ENCODE results near the gene HSD17B3. TPM values are rescaled to one million over a fixed set of nuclear protein-coding genes. Genes with fewer than 3 reads are reported as not detected.
A peak's percentile ranks its signal among the peaks of the same experiment; 100 is the strongest.

Gene HSD17B3
- total and polyA plus RNA-seq, 8 donors, result 0.26 to 1.8 (median 0.52) TPM; not detected in 1

DNA sequence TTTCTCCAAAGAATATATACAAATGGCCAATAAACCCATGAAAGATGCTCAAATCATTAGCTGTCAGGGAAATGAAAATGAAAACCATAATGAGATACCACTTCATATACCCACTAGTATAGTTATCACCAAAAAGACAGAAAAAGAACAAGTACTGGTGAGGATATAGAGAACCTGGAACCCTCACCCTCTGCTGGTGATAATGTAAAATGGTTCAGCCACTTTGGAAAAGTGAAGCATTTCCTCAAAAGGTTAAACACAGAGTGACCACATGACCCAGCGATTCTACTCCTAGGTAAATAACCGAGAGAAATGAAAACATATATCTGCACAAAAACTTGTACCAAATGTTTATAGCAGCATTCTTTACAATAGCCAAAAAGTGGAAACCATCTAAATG, 72.0 kb downstream of the HSD17B3 start:
- intact Hi-C loops (cut with DNase I), result no loop called here
- H3K4me1 ChIP-seq, result no peaks in the 10 kb centered on the region
- no peaks in the 10 kb centered on the region for H3K27me3 ChIP-seq
- no peak for TF ChIP-seq CTCF (IDR thresholded peaks at IDR 0.05)
- DNase-seq (no peak), ATAC-seq (no peak)
- no peaks in the 10 kb centered on the region for H3K36me3 ChIP-seq
- H3K27ac ChIP-seq, result no peak overlapping the region
- H3K9me3 ChIP-seq, result no peaks in the 10 kb centered on the region
- no peak overlapping the region for H3K4me3 ChIP-seq

DNA sequence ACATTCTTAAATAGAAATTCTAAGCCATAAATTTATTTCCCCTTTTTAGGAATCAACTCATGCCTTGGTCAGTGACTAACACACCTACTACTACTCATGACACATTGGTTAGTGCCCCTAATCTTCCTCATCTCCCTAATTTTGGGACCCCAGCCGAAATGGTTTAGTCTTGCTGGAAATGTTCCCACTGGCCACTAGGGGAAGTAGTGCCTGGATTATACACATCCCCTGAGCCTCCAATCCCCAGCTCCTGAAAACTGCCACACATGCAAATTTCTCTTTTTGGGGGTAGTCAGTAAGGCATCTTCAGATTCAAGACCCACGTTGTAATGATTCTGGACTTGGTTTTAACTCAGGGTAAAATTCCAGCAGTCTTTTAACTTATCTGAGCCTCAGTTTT, 79.8 kb downstream of the HSD17B3 start:
- H3K4me1 ChIP-seq, result peaks cover 6 to 11% of the 10 kb centered on the region in 2 donors
- peaks cover 0 to 53% of the 10 kb centered on the region in 2 donors for H3K27me3 ChIP-seq
- H3K36me3 ChIP-seq, result no peaks in the 10 kb centered on the region
- no peak for DNase-seq
- H3K9me3 ChIP-seq, result peaks cover 0 to 11% of the 10 kb centered on the region in 2 donors
- H3K27ac ChIP-seq, result no peak overlapping the region
- ATAC-seq, result no peak
- H3K4me3 ChIP-seq, result no peak overlapping the region
- peak; percentile 13 to 16 for TF ChIP-seq CTCF (IDR thresholded peaks at IDR 0.05)
- intact Hi-C loops (cut with DNase I), result no loop called here

GRCh38 chr9:96219900-96220257, 82.1 kb downstream of the HSD17B3 start:
- Histone ChIP-seq H3K27ac (no peak overlapping the region), H3K27me3 (peaks cover 0 to 63% of the 10 kb centered on the region in 2 donors), H3K36me3 (no peaks in the 10 kb centered on the region), H3K4me3 (no peak overlapping the region), H3K9me3 (peaks cover 0 to 11% of the 10 kb centered on the region in 2 donors), H3K4me1 (peaks cover 6 to 11% of the 10 kb centered on the region in 2 donors)
- TF ChIP-seq CTCF (IDR thresholded peaks at IDR 0.05), result peak in 1 of 2 donors; percentile 44
- ATAC-seq, result no peak
- intact Hi-C loops (cut with DNase I), result loop anchor here in 1 of 2 donors (10.0 kb wide), 1 partner anchor 495 kb away; no protein-coding TSS in a partner anchor
- DNase-seq, result no peak

GRCh38 chr9:96219026-96219899, 82.7 kb downstream of the HSD17B3 start:
- H3K4me1 ChIP-seq, result peaks cover 6 to 11% of the 10 kb centered on the region in 2 donors
- DNase-seq (peak in 2 of 4 donors; percentile 42 to 82), ATAC-seq (peak; percentile 63)
- peaks cover 0 to 69% of the 10 kb centered on the region in 2 donors for H3K27me3 ChIP-seq
- intact Hi-C loops (cut with DNase I), result loop anchor here in 1 of 2 donors (10.0 kb wide), 1 partner anchor 494 kb away; no protein-coding TSS in a partner anchor
- peaks cover 0 to 5% of the 10 kb centered on the region in 2 donors for H3K9me3 ChIP-seq
- peak overlapping the region in 1 of 2 donors; percentile 7 for H3K4me3 ChIP-seq
- H3K27ac ChIP-seq, result no peak overlapping the region
- TF ChIP-seq CTCF (IDR thresholded peaks at IDR 0.05), result peak in 1 of 2 donors; percentile 66
- H3K36me3 ChIP-seq, result no peaks in the 10 kb centered on the region

Measured in left lung (tissue), 10 donors.